Caki2 (cell line): ENCODE measurements around the gene CHSY1. TPM values are rescaled to one million over a fixed set of nuclear protein-coding genes. Genes with fewer than 3 reads are reported as not detected.

Experiments used
- DNase-seq: peaks from one replicate; pipeline ENCODE4 v3.0.0-alpha.2; 2015; ENCODE audit warnings: low read depth
- in situ Hi-C: cut with HindIII; loops from 2 replicates; pipeline ENCODE4 v1.10.0; 2016; ENCODE audit warnings: low sequenced_read_pairs, low pct_unique_long_range_greater_than_20kb, mixed read lengths
- total RNA-seq: library from RNA; depleted of rRNA; stranded (reverse); fragments of >200 nt; shearing (Covaris generic); gene quantifications from 2 replicates; pipeline ENCODE4 v1.2.3, GENCODE V29; 2014; ENCODE audit warnings: low replicate concordance

The CHSY1 gene
- total RNA-seq, 1 experiment from 2014 or later: 7.2 TPM

DNA sequence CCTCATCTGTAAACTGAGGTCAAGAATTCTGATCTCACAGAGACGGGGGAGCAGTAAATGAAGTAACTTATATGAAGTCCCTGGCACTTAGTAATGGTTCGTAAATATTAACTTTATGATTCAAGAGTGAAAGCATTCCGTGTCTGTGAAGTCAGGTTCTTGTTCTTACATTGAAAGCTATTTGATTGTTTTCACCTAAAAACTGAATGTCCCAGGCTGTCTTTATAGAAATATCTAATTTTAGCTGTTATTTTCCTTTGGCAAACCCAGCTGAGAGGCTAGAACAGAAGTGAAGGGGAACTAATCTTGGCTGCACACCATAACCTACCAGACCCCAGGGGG, 84.5 kb downstream of the CHSY1 start:
- in situ Hi-C loops: no loop called here
- DNase-seq: no peak

DNA sequence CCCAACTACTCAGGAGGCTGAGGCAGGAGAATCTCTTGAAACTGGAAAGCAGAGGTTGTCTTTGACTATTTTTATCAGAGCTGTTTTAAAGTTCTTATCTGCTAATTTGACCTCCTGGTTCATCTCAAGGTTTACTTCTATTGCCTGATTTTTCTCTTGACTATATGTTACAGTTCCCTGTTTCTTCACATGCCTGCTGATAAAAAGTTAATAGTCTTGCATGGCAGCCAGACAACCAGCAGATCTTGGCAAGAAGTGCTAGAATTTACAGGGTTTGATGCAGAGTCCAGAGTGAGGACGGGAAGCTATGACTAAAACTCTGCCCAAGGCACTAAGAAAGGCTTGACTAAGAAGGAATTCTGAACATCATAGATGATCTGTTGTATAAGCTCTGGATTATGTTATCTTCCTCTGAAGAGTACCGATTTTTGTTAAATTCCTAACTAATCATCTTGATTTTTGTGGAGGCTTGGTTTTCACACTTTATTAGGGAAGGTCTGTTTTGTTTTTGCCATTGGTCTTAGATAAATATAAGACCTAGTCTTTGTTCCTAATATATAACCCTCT, 85.9 kb downstream of the CHSY1 start:
- DNase-seq: no peak
- in situ Hi-C loops: no loop called here

- in situ Hi-C loops: no loop called here
- DNase-seq: no peak
These were observed 89.0 kb downstream of the CHSY1 start for GRCh38 chr15:101162701-101163483.

GRCh38 chr15:101161656-101162055, 90.2 kb downstream of the CHSY1 start:
- in situ Hi-C loops: no loop called here
- no peak for DNase-seq

GRCh38 chr15:101159936-101160815, 91.7 kb downstream of the CHSY1 start:
- in situ Hi-C loops: no loop called here
- no peak for DNase-seq

DNA sequence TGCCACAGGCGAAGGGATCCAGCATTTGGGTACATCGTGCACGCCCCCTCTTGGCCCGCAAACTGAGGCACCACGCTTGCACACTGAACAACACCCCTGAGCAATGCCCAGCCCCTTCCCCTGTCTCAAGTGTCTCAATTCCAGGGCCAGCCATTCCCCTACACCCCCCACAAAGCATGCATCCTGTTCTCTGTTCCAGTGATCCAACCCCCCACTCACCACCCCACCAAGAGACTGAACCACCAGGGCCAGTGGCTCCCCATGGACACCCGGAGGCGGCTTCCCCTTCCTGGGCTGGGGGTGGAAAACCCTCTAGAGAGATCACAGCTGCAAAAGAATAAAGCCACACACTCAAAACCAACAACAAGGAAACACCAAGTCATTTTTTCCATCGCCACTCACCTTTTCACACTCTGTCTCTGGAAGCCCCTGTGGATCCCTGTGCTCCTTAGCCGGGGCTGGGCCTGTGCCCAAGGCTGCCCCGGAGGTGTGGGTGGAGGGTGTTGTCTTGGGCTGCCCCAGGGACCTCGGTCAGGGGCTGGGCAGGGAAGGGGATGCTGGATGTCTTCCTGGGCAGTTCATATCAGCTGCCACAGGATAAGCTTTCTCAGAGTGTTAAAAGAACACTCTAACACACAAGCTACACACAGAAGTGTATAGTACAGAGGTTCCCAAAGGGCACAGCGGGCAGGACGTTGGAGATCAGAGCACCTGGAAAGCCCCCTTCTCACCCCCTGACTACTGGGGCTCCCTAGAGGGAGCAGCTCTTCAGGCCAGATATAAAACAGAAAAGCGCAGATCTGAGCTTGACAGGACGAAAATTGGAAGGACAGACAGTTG, 92.5 kb downstream of the CHSY1 start:
- in situ Hi-C loops: no loop called here

DNA sequence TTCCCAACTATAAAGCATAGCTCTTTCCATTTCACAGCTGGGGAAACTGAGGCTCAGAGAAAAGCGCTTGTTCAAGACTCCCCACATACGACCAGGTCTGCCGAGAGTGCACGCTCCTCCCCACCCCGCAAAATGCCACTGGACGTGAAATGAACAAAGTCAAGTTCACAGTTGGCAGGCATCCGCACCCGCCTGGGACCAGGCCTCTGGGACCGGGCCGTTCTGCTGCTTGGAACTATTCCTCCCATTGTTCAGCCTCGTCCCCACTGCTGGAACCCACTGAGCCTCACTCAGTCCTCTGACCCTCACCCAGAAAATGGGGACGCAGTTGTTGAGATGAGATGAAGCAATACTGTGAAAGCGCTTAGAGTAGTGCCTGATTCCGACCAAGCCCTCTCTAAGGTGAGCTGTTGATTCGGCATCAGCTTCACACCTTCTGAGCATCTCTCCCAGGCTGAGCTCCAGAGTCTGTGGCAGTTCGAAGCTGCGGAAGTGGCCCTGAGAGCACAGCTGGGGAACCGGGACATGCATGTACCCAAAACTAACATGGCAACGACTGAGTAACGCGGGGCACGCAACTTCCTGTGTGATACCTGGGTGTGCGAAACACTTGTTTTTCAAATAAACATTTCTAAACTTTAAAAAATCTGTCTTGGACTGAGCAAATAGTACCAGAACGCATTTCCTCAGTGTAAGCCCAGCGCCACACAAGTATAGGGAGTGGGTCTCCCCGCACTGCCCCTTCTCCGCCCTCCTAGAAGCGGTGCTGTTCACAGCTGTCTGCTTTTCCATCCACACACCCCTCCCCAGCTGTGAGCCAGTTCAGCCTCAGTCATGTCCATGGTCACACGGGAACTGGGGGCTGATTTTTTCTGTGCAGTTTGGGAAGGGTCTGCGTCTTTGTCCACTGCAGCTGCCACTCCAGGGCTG, 93.4 kb downstream of the CHSY1 start:
- in situ Hi-C loops: no loop called here
- DNase-seq: no peak

More for the DNA sequence above, 92.5 kb downstream of the CHSY1 start:
- DNase-seq: no peak

DNA sequence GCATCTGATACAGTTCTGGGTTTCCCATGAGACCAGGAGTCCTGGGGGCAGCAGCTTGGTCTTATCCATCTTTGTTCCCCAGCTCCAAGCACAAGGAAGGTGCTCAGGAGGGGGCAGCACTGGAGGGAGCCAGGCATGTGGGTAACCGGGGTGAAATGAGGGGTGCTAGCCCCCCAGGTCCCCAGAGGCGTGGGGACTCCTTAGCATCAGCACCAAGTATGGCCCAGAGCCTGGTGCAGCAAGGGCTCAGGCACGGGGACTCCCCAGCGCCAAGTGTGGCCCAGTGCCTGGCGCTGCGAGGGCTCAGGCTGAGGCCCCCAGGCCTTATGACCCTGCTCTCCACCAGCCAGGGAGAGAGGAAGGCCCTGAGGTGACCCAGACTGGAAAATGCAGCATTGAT, 94.1 kb downstream of the CHSY1 start:
- DNase-seq: no peak
- in situ Hi-C loops: no loop called here

GRCh38 chr15:101156509-101157159, 95.2 kb downstream of the CHSY1 start:
- no peak for DNase-seq
- in situ Hi-C loops: no loop called here

DNA sequence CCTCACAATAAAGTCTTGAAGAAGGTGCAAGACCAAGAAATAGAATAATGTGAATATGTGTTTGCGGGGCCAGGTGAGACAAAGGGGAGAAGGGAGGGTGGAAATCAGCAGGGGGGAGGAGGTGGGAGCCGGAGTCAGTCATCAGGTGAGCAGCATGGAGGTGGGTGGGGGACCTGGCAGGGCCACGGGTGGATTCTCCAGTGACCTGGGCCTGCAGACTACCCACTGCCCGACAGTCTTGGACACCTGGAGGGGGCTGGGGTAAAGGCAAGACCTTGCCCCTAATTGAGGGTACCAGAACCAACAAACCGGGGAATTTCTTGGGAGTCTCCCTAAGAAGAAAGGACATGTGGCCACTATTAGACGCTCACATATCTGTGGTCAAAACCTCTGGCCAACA, 95.8 kb downstream of the CHSY1 start:
- in situ Hi-C loops: no loop called here
- DNase-seq: no peak

DNA sequence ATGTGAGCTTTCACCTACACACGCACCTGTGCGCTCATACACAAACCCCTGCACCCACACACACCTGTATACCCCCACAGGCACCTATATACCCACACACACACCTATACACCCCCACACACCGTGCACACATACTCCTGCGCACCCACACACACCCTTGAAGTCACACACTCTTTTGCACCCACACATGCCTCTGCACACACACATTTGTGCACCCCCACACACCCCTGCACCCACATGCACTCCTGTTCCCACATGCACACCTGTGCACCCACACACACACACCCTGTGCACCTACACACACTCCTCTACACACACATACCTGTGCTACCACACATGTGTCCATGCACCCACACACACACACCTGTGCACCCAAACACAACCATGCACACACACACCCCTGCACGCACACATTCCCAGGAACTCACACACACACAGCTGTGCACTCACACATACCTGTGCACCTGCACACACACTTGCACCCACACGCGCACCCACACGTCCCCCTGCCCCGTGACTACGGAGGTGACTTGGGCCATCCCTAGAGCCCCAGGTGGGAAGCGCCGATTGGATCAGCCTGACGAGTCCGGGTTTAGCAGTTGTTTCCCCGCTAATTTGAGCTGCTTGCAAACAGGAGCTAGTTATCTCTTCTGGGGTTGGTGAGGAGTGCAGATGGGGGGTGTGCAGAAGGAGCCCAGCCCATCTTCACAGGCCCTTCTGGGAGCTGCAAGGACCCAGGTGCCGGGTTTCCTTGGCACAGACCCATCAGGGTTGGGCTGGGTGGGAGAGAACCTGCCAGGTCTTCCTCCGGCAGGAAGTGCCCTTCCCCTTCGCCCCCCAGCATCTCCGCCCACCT, 97.8 kb downstream of the CHSY1 start:
- in situ Hi-C loops: no loop called here

DNA sequence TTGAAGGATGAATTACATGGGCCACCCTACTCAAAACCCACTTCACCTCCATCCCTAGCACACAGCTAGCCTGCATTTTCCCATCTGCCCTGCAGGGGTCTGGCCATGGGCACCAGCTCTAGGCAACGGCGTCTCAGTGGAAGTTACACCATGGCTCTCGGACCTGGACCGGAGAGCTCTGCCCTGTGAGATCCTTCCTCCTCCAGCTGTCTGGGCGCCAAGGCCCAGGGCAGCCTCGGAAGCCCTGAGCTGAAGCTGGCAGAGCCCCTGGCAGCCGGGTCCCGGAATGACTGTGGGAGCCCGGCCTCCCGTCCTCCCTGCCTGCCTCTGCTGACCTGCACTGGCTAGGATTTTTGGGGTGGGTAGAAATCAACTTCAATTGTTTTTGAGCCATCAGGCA, 98.9 kb downstream of the CHSY1 start:
- in situ Hi-C loops: no loop called here
- DNase-seq: no peak

More for the DNA sequence above, 97.8 kb downstream of the CHSY1 start:
- no peak for DNase-seq

DNA sequence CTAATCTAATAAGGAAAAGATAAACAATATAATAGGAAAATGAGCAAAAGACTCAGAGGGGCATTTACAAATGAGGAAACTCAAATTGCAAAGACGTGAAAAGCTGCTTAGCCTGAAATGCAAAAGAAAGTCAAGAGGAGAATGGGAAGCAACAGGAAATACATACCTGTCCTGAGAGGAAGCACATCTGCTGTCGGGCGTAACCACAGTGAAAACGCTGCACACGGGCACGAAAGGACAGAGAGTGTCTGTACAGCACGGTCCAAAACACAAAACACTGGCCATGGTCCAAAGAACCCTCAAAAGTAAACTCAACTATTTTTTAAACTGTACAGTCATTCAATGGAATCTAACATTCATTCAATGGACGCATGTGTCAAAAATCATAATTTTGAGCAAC, 100.6 kb downstream of the CHSY1 start:
- DNase-seq: no peak
- in situ Hi-C loops: no loop called here

- in situ Hi-C loops: no loop called here
- DNase-seq: no peak
These were observed 101.2 kb downstream of the CHSY1 start for GRCh38 chr15:101150723-101151040.

- in situ Hi-C loops: no loop called here
- no peak for DNase-seq
These were observed 101.8 kb downstream of the CHSY1 start for GRCh38 chr15:101149864-101150722.
